Activated naive CD8-positive, alpha-beta T cell (primary cell): ENCODE data around the gene ART4.

Experiments used
- H3K27ac Mint-ChIP-seq: one replicate; pipeline ENCODE4 v1.8.0; 2021; ENCODE audit warnings: mixed read lengths
- H3K27me3 Mint-ChIP-seq: one replicate; pipeline ENCODE4 v1.8.0; 2021; ENCODE audit warnings: mixed read lengths
- H3K36me3 Mint-ChIP-seq: one replicate; pipeline ENCODE4 v1.8.0; 2021; ENCODE audit warnings: mixed read lengths
- H3K4me1 Mint-ChIP-seq: one replicate; pipeline ENCODE4 v1.8.0; 2021; ENCODE audit warnings: low read depth, mixed read lengths
- H3K4me3 Mint-ChIP-seq: one replicate; pipeline ENCODE4 v1.8.0; 2021; ENCODE audit warnings: mild to moderate bottlenecking, mixed read lengths
- H3K9me3 Mint-ChIP-seq: one replicate; pipeline ENCODE4 v1.8.0; 2021; ENCODE audit warnings: low read depth, mixed read lengths

The ART4 gene

DNA sequence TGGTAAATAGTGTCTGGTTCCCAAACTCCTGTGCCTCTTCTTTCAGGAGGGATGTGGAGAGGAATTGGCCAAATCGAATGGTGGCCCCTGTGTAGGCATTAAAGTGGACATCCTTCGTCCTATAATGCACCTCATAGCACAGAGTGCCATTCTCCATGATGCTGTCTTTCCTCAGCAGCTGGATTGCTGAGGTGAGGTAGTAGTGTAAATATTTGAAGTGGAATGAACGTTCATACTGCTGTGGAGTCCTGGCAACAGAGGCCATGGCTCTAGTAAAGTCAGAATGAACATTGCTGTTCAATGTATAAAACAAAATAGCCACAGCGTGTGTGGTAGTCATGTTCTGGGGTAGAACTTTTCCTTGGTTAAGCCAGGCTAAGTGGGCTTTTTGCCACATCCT, 2.7 kb downstream of the ART4 start:
- peaks cover 5% of the 10 kb centered on the region for H3K36me3 Mint-ChIP-seq
- H3K27me3 Mint-ChIP-seq, result peaks cover 11% of the 10 kb centered on the region
- peaks cover 4% of the 10 kb centered on the region for H3K4me1 Mint-ChIP-seq
- no peak overlapping the region for H3K4me3 Mint-ChIP-seq
- H3K27ac Mint-ChIP-seq, result no peak overlapping the region
- no peaks in the 10 kb centered on the region for H3K9me3 Mint-ChIP-seq

DNA sequence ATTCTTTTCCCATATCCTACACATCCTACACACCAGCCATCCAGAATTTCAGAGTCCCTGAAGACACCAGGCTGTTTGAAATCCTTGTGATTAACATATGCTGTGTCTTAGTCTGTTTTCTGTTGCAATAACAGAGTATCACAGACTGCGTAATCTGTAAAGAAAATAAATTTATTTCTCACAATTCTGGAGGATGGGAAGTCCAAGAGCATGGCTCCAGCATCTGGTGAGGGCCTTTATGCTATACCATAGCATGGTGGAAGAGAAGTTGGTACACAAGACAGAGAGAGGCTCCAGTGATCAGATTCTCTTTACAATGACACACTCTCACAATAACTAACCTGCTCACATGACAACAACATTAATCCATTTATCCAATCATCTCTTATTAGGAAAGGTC, 4.1 kb downstream of the ART4 start:
- Mint-ChIP-seq H3K36me3 (peaks cover 5% of the 10 kb centered on the region), H3K27ac (no peak overlapping the region), H3K27me3 (peaks cover 13% of the 10 kb centered on the region), H3K4me3 (no peak overlapping the region), H3K4me1 (no peaks in the 10 kb centered on the region), H3K9me3 (no peaks in the 10 kb centered on the region)

GRCh38 chr12:14836336-14837210, 6.8 kb downstream of the ART4 start:
- Mint-ChIP-seq H3K9me3 (no peaks in the 10 kb centered on the region), H3K36me3 (peaks cover 7% of the 10 kb centered on the region), H3K4me3 (no peak overlapping the region), H3K4me1 (no peaks in the 10 kb centered on the region), H3K27ac (no peak overlapping the region), H3K27me3 (peaks cover 25% of the 10 kb centered on the region)

- H3K4me3 Mint-ChIP-seq, result no peak overlapping the region
- H3K9me3 Mint-ChIP-seq, result no peaks in the 10 kb centered on the region
- no peaks in the 10 kb centered on the region for H3K4me1 Mint-ChIP-seq
- no peak overlapping the region for H3K27ac Mint-ChIP-seq
- H3K36me3 Mint-ChIP-seq, result peaks cover 7% of the 10 kb centered on the region
- peaks cover 27% of the 10 kb centered on the region for H3K27me3 Mint-ChIP-seq
Observed at GRCh38 chr12:14834509-14834908, 8.8 kb downstream of the ART4 start.

GRCh38 chr12:14833952-14834351, 9.4 kb downstream of the ART4 start:
- no peaks in the 10 kb centered on the region for H3K9me3 Mint-ChIP-seq
- H3K27me3 Mint-ChIP-seq, result peaks cover 24% of the 10 kb centered on the region
- H3K27ac Mint-ChIP-seq, result no peak overlapping the region
- peaks cover 2% of the 10 kb centered on the region for H3K36me3 Mint-ChIP-seq
- no peaks in the 10 kb centered on the region for H3K4me1 Mint-ChIP-seq
- H3K4me3 Mint-ChIP-seq, result no peak overlapping the region

- no peak overlapping the region for H3K4me3 Mint-ChIP-seq
- peaks cover 21% of the 10 kb centered on the region for H3K27me3 Mint-ChIP-seq
- H3K4me1 Mint-ChIP-seq, result no peaks in the 10 kb centered on the region
- H3K9me3 Mint-ChIP-seq, result no peaks in the 10 kb centered on the region
- no peak overlapping the region for H3K27ac Mint-ChIP-seq
- peaks cover 2% of the 10 kb centered on the region for H3K36me3 Mint-ChIP-seq
Observed at GRCh38 chr12:14833336-14833735, 10.0 kb downstream of the ART4 start.

GRCh38 chr12:14828892-14829291, 14.4 kb downstream of the ART4 start:
- Mint-ChIP-seq H3K27me3 (peaks cover 14% of the 10 kb centered on the region), H3K27ac (no peak overlapping the region), H3K9me3 (no peaks in the 10 kb centered on the region), H3K36me3 (peaks cover 2% of the 10 kb centered on the region), H3K4me3 (no peak overlapping the region), H3K4me1 (peaks cover 5% of the 10 kb centered on the region)

GRCh38 chr12:14827043-14827442, 16.3 kb downstream of the ART4 start:
- Mint-ChIP-seq H3K36me3 (peaks cover 2% of the 10 kb centered on the region), H3K27ac (no peak overlapping the region), H3K9me3 (no peaks in the 10 kb centered on the region), H3K4me3 (no peak overlapping the region), H3K4me1 (peaks cover 5% of the 10 kb centered on the region), H3K27me3 (peaks cover 3% of the 10 kb centered on the region)

GRCh38 chr12:14826491-14826890, 16.8 kb downstream of the ART4 start:
- peaks cover under 1% of the 10 kb centered on the region for H3K27me3 Mint-ChIP-seq
- H3K36me3 Mint-ChIP-seq, result no peaks in the 10 kb centered on the region
- H3K27ac Mint-ChIP-seq, result no peak overlapping the region
- no peak overlapping the region for H3K4me3 Mint-ChIP-seq
- H3K9me3 Mint-ChIP-seq, result no peaks in the 10 kb centered on the region
- peaks cover 5% of the 10 kb centered on the region for H3K4me1 Mint-ChIP-seq

GRCh38 chr12:14825256-14825655, 18.1 kb downstream of the ART4 start:
- Mint-ChIP-seq H3K9me3 (no peaks in the 10 kb centered on the region), H3K4me3 (no peak overlapping the region), H3K4me1 (peaks cover 5% of the 10 kb centered on the region), H3K27me3 (no peaks in the 10 kb centered on the region), H3K36me3 (no peaks in the 10 kb centered on the region), H3K27ac (no peak overlapping the region)

- Mint-ChIP-seq H3K4me1 (peaks cover 5% of the 10 kb centered on the region), H3K36me3 (no peaks in the 10 kb centered on the region), H3K27ac (no peak overlapping the region)
Observed at GRCh38 chr12:14824012-14824634, 19.2 kb downstream of the ART4 start.

DNA sequence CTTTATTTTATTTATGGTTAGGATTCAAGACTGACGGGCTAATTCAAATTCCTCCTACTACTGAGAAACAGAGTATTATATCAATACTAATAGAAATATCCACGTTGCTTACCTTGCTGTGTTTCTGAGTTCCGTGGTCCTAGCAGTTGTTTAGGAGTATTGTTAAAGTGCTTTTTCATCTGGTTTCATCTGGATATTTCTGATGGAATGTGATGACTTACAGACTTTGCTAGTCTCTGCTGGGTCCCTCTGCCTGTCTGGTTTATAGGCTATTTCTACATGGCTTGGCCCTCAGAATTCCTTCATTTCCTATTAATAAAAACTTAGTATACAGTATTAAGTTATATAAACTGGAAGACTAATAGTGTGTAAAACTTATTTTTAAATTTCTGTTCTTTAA, 29.3 kb downstream of the ART4 start, which contains the start of gene SMCO3:
Gene SMCO3, minus strand, starts transcription at position 169 of the 400 bp plus-strand sequence. CDS start 7,502 bp downstream, outside the sequence.
- no peak within 1 kb of the TSS for H3K4me3 Mint-ChIP-seq

More at GRCh38 chr12:14824012-14824634, 19.2 kb downstream of the ART4 start:
- Mint-ChIP-seq H3K9me3 (no peaks in the 10 kb centered on the region), H3K27me3 (no peaks in the 10 kb centered on the region), H3K4me3 (no peak overlapping the region)

DNA sequence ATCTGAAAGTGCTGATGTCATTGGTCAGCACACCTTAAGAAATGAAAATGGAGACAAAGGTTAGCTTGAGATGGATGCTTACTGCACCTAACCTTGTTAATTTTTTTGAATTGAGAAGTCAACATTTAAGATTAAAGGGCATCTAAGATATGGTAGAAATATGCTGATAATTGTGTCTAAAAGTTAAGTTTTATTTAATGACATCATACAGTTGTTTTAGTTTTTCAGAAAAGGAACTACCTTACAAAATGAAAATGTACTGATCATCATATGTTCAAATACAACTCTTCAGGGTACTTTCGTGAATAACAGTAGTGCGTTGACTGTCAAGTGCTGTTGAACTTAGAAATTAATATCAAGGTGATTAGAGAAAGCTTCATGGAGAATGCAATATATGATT, 31.8 kb downstream of the ART4 start:
- H3K9me3 Mint-ChIP-seq, result no peaks in the 10 kb centered on the region
- H3K27ac Mint-ChIP-seq, result no peak overlapping the region
- H3K36me3 Mint-ChIP-seq, result no peaks in the 10 kb centered on the region
- no peak overlapping the region for H3K4me3 Mint-ChIP-seq
- H3K4me1 Mint-ChIP-seq, result peaks cover 15% of the 10 kb centered on the region
- no peaks in the 10 kb centered on the region for H3K27me3 Mint-ChIP-seq

More for the DNA sequence above, 29.3 kb downstream of the ART4 start, which contains the start of gene SMCO3:
- peaks cover 6% of the 10 kb centered on the region for H3K9me3 Mint-ChIP-seq
- H3K4me1 Mint-ChIP-seq, result peaks cover 20% of the 10 kb centered on the region
- no peak within 1 kb of the TSS for H3K27ac Mint-ChIP-seq
- peaks cover 2% of the 10 kb centered on the region for H3K27me3 Mint-ChIP-seq
- peaks cover 7% of the 10 kb centered on the region for H3K36me3 Mint-ChIP-seq

GRCh38 chr12:14810953-14811483, 32.3 kb downstream of the ART4 start:
- H3K4me3 Mint-ChIP-seq, result peak overlapping the region; percentile 10
- no peaks in the 10 kb centered on the region for H3K27me3 Mint-ChIP-seq
- no peaks in the 10 kb centered on the region for H3K9me3 Mint-ChIP-seq
- no peaks in the 10 kb centered on the region for H3K36me3 Mint-ChIP-seq
- peaks cover 15% of the 10 kb centered on the region for H3K4me1 Mint-ChIP-seq
- no peak overlapping the region for H3K27ac Mint-ChIP-seq
